A549 (cell line): Measurements from ENCODE around the gene KCNAB3. TPM values are rescaled to one million over a fixed set of nuclear protein-coding genes. Genes with fewer than 3 reads are reported as not detected.

Experiments
- ATAC-seq, 2 experiments: fragments of 200-7000 bp in 1 of 2; fragments of >200 bp in 1 of 2; cut with Nextera tagmentation in 1 of 2; cut with Tn5 transposase in 1 of 2; 3 replicates each; pipeline versions ENCODE4 v1.8.0 to v1.9.1; 2018 to 2020; ENCODE audit warnings: mild to moderate bottlenecking in 1 of 2, moderate library complexity in 1 of 2
- CTCF ChIA-PET: fragments of 300-600 bp; sonication (Branson Sonifier 250); formaldehyde crosslinking; extraction: SDS; loops from one replicate; lab custom pipeline; 2021; ENCODE audit warnings: antibody characterized with exemption, inconsistent platforms; lab: Yijun Ruan, JAX
- POLR2A ChIA-PET: fragments of 350-600 bp; formaldehyde crosslinking; extraction: SDS; loops from one replicate; lab custom pipeline; 2021; ENCODE audit warnings: antibody characterized with exemption, inconsistent platforms; lab: Yijun Ruan, JAX
- DNase-seq, 2 experiments: peaks; one replicate each; pipeline versions ENCODE4 v3.0.0 to v3.0.0-alpha.2; 2011 to 2016; ENCODE audit warnings: low read depth in 1 of 2, low spot score in 1 of 2
- FAIRE-seq: peaks from 2 replicates; lab custom pipeline; 2011; peaks lifted over from hg19 to GRCh38; lab: Jason Lieb, UNC
- H3K27ac ChIP-seq, 2 experiments: fragments of >200 bp; sonication (Bioruptor Twin); formaldehyde crosslinking; 3 replicates each; pipeline ENCODE4 v1.5.1; 2016 to 2017
- H3K4me1 ChIP-seq: fragments of >200 bp; sonication (Bioruptor Twin); formaldehyde crosslinking; 3 replicates; pipeline ENCODE4 v1.6.1; 2016
- H3K4me2 ChIP-seq: fragments of >200 bp; sonication (Bioruptor Twin); formaldehyde crosslinking; 3 replicates; pipeline ENCODE4 v1.6.1; 2016
- H3K4me3 ChIP-seq: fragments of >200 bp; sonication (Bioruptor Twin); formaldehyde crosslinking; 3 replicates; pipeline ENCODE4 v1.5.1; 2016
- H3K9me3 ChIP-seq: fragments of >200 bp; sonication (Bioruptor Twin); formaldehyde crosslinking; 3 replicates; pipeline ENCODE4 v1.6.1; 2016
- BHLHE40 ChIP-seq: IDR thresholded peaks from 2 replicates; pipeline ENCODE4 v1.6.1; 2012; ENCODE audit warnings: low read depth, low read length, inconsistent platforms
- CHD2 ChIP-seq: fragments of 150-350 bp; IDR thresholded peaks from 2 replicates; pipeline ENCODE4 v1.6.1; 2014; ENCODE audit warnings: low read length; ENCODE audit not compliant: partially characterized antibody
- CHD4 ChIP-seq: fragments of 200-600 bp; sonication (generic); IDR thresholded peaks from 2 replicates; pipeline ENCODE4 v1.6.1; 2016; ENCODE audit warnings: antibody characterized with exemption, mild to moderate bottlenecking, borderline replicate concordance
- ELK1 ChIP-seq: fragments of 150-350 bp; IDR thresholded peaks from 2 replicates; pipeline ENCODE4 v1.6.1; 2014; ENCODE audit warnings: low read depth, mild to moderate bottlenecking, low read length
- ESRRA ChIP-seq: fragments of 150-350 bp; IDR thresholded peaks from 2 replicates; pipeline ENCODE4 v1.6.1; 2014; ENCODE audit warnings: mild to moderate bottlenecking, low read length, borderline replicate concordance
- FOXS1 ChIP-seq: fragments of 250-450 bp; sonication (Bioruptor Pico); IDR thresholded peaks from 2 replicates; pipeline ENCODE4 v1.5.0; 2020; ENCODE audit warnings: mild to moderate bottlenecking, moderate library complexity
- HDAC2 ChIP-seq: fragments of 200-600 bp; sonication (generic); IDR thresholded peaks from 2 replicates; pipeline ENCODE4 v1.6.1; 2016
- HOXA7 ChIP-seq: fragments of 250-450 bp; sonication (Bioruptor Pico); IDR thresholded peaks from 2 replicates; pipeline ENCODE4 v1.5.0; 2020; ENCODE audit warnings: mild to moderate bottlenecking, moderate library complexity
- HOXB13 ChIP-seq: fragments of 250-450 bp; sonication (Bioruptor Pico); IDR thresholded peaks from 2 replicates; pipeline ENCODE4 v1.5.0; 2020; ENCODE audit warnings: low read depth, mild to moderate bottlenecking, moderate library complexity
- JUN ChIP-seq, 2 experiments: fragments of >200 bp; sonication (Bioruptor Twin); formaldehyde crosslinking; IDR thresholded peaks; 2 replicates in 1 of 2; 3 replicates in 1 of 2; pipeline ENCODE4 v1.6.1; 2016 to 2017
- JUNB ChIP-seq: fragments of >200 bp; sonication (Bioruptor Twin); formaldehyde crosslinking; IDR thresholded peaks from 2 replicates; pipeline ENCODE4 v1.6.1; 2016
- MAFK ChIP-seq: fragments of 450-650 bp; IDR thresholded peaks from 2 replicates; pipeline ENCODE4 v1.6.1; 2014; ENCODE audit not compliant: partially characterized antibody
- PBX3 ChIP-seq: IDR thresholded peaks from 2 replicates; pipeline ENCODE4 v1.6.1; 2012
- POLR2A ChIP-seq: IDR thresholded peaks from 2 replicates; pipeline ENCODE4 v1.6.1; 2012; ENCODE audit warnings: mild to moderate bottlenecking, low read length
- POLR2AphosphoS2 ChIP-seq: conservative IDR thresholded peaks from 2 replicates; pipeline ENCODE4 v1.6.1; 2012; ENCODE audit warnings: low read length, improper control_type of control experiment, inconsistent platforms
- RAD21 ChIP-seq, 2 experiments: fragments of >200 bp in 1 of 2; sonication (Bioruptor Twin) in 1 of 2; formaldehyde crosslinking in 1 of 2; IDR thresholded peaks in 1 of 2; conservative IDR thresholded peaks in 1 of 2; 2 replicates in 1 of 2; 3 replicates in 1 of 2; pipeline ENCODE4 v1.6.1; 2012 to 2018; ENCODE audit warnings: inconsistent platforms in 1 of 2
- RARB ChIP-seq: fragments of 250-450 bp; sonication (Bioruptor Pico); IDR thresholded peaks from 2 replicates; pipeline ENCODE4 v1.8.0; 2021; ENCODE audit warnings: mild to moderate bottlenecking, moderate library complexity
- RCOR1 ChIP-seq: fragments of 150-350 bp; IDR thresholded peaks from 2 replicates; pipeline ENCODE4 v1.6.1; 2014; ENCODE audit warnings: antibody characterized with exemption, low read length, low read depth
- RNF2 ChIP-seq: fragments of 200-600 bp; sonication (generic); IDR thresholded peaks from 2 replicates; pipeline ENCODE4 v1.6.1; 2016; ENCODE audit warnings: low read depth, mild to moderate bottlenecking, antibody characterized with exemption, moderate library complexity, borderline replicate concordance
- SREBF2 ChIP-seq: fragments of 450-650 bp; IDR thresholded peaks from 2 replicates; pipeline ENCODE4 v1.6.1; 2014; ENCODE audit warnings: mild to moderate bottlenecking, moderate library complexity
- TP53 ChIP-seq: fragments of 250-450 bp; sonication (Bioruptor Pico); IDR thresholded peaks from 2 replicates; pipeline ENCODE4 v1.5.0; 2021; ENCODE audit warnings: mild to moderate bottlenecking, moderate library complexity
- WGBS: methylation state at CpG from one replicate; pipeline ENCODE4 v1.1.6; 2017; ENCODE audit errors: missing lambda C conversion rate; 5-methylcytosine and 5-hydroxymethylcytosine counted together
- polyA plus RNA-seq, 4 experiments: library from polyadenylated mRNA; depleted of rRNA in 3 of 4; stranded (reverse); fragments of >200 nt; fragmentation: RNase III in 1 of 4; extraction: RNeasy Plus Mini Kit Qiagen cat#74134 plus additional on column Dnase treatment in 1 of 4; gene quantifications; 2 replicates in 3 of 4; 3 replicates in 1 of 4; pipeline ENCODE4 v1.2.3, GENCODE V29; 2011 to 2017
- TF ChIP-seq, protein P1 (sequence below): fragments of >200 bp; sonication (Bioruptor Twin); formaldehyde crosslinking; IDR thresholded peaks from 3 replicates; pipeline ENCODE4 v1.6.1; 2016

KCNAB3 gene
- polyA plus RNA-seq, 2 of the 4 experiments (the other 2 are of a cell fraction) = 2.7 to 3.2 TPM

DNA sequence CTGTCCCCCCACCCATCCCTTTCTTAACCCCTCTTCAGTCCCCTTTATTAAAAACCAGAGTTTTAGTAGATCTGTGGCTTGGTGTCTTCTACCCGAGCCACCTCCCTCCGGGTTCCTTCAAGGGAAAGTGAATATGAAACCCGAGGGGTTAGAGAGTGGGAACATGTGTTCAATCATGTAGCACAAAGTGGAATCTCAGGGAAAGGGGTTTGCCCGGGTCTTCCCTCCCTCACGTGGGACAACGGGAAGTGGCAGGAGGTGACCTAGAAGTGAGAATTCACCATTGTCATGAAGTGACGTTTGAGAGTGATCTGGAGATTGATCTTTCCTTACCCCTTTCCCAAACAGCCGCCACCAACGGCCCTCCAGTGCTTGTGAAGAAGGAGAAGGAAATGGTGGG lies 18.5 kb downstream of the KCNAB3 start (continued):
- TF ChIP-seq TP53 (no peak), JUNB (no peak), ELK1 (no peak), RAD21 (conservative IDR thresholded peaks at IDR 0.05 in 1 of 2, IDR thresholded peaks at IDR 0.05 in 1 of 2) (no peak), BHLHE40 (no peak)

- no peak overlapping the region for H3K4me3 ChIP-seq
- ATAC-seq = no peak
- peaks cover 7% of the 10 kb centered on the region; the same call in 1 of the 3 replicates for H3K4me1 ChIP-seq
- no peaks in the 10 kb centered on the region for H3K9me3 ChIP-seq
- WGBS = 95% methylated on average over 13 of the region's 13 CpGs
- ChIA-PET CTCF (interaction anchor here (1.1 to 14.8 kb wide), 7 partner anchors 11 to 148 kb away, joined by 4 to 372 read pairs (median 111); no protein-coding TSS in a partner anchor), POLR2A (no interaction called here)
- no peak for FAIRE-seq
- no peak for DNase-seq
- H3K27ac ChIP-seq = no peak overlapping the region
- H3K4me2 ChIP-seq = no peak overlapping the region
- TF ChIP-seq PBX3 = no peak
- no peak for TF ChIP-seq RCOR1
- no peak for TF ChIP-seq CHD4
- TF ChIP-seq POLR2A = no peak
- TF ChIP-seq POLR2AphosphoS2 = no peak
- TF ChIP-seq BHLHE40 = no peak
- no peak for TF ChIP-seq RAD21 (conservative IDR thresholded peaks at IDR 0.05 in 1 of 2, IDR thresholded peaks at IDR 0.05 in 1 of 2)
- no peak for TF ChIP-seq JUNB
- no peak for TF ChIP-seq RARB
- no peak for TF ChIP-seq MAFK
- no peak for TF ChIP-seq RNF2
- TF ChIP-seq HOXA7 = no peak
- TF ChIP-seq ELK1 = no peak
- no peak for TF ChIP-seq CHD2
- no peak for TF ChIP-seq FOXS1 (CRISPR knock-in tag)
- TF ChIP-seq JUN (IDR thresholded peaks at IDR 0.05) = no peak
Measured at GRCh38 chr17:7910711-7911110, 18.9 kb downstream of the KCNAB3 start.

GRCh38 chr17:7910281-7910680 lies 19.4 kb downstream of the KCNAB3 start:
- ChIA-PET POLR2A (no interaction called here), CTCF (interaction anchor here (1.1 to 14.8 kb wide), 7 partner anchors 11 to 149 kb away, joined by 4 to 372 read pairs (median 111); no protein-coding TSS in a partner anchor)
- 93% methylated on average over 15 of the region's 15 CpGs for WGBS
- no peak overlapping the region for H3K27ac ChIP-seq
- DNase-seq (no peak), ATAC-seq (no peak), FAIRE-seq (no peak)
- H3K4me2 ChIP-seq = no peak overlapping the region
- H3K4me3 ChIP-seq = no peak overlapping the region
- H3K9me3 ChIP-seq = no peaks in the 10 kb centered on the region
- TF ChIP-seq ESRRA (no peak), HDAC2 (no peak), SREBF2 (no peak), HOXB13 (no peak), FOXS1 (CRISPR knock-in tag) (no peak)
- TF ChIP-seq, protein P1, sequence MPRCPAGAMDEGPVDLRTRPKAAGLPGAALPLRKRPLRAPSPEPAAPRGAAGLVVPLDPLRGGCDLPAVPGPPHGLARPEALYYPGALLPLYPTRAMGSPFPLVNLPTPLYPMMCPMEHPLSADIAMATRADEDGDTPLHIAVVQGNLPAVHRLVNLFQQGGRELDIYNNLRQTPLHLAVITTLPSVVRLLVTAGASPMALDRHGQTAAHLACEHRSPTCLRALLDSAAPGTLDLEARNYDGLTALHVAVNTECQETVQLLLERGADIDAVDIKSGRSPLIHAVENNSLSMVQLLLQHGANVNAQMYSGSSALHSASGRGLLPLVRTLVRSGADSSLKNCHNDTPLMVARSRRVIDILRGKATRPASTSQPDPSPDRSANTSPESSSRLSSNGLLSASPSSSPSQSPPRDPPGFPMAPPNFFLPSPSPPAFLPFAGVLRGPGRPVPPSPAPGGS = no peak
- H3K4me1 ChIP-seq = peaks cover 7% of the 10 kb centered on the region; the same call in 1 of the 3 replicates
